Stimulated activated memory B cell treated with anti-CD40 and anti-IgM and Interleukin-4, amounts not matched to agents 10 μg/mL and 1 μg/mL and 100 μg/mL, for 72 hours (primary cell): Measurements from ENCODE around the gene PAQR5.
"Not testable (repeated sequence)": the region's sequence is repeated elsewhere in the genome, so short reads cannot be mapped to it uniquely, and the experiment has no call there.

Experiments used
- ATAC-seq: fragments of 150-1000 bp; cut with Tn5 transposase; 2 replicates; pipeline ENCODE4 v1.10.0; 2021
- H3K27ac Mint-ChIP-seq: one replicate; pipeline ENCODE4 v1.8.0; 2022; ENCODE audit warnings: mild to moderate bottlenecking, mixed read lengths
- H3K27me3 Mint-ChIP-seq: one replicate; pipeline ENCODE4 v1.8.0; 2022; ENCODE audit warnings: mixed read lengths
- H3K36me3 Mint-ChIP-seq: one replicate; pipeline ENCODE4 v1.8.0; 2022; ENCODE audit warnings: mixed read lengths
- H3K4me1 Mint-ChIP-seq: one replicate; pipeline ENCODE4 v1.8.0; 2022; ENCODE audit warnings: mixed read lengths
- H3K4me3 Mint-ChIP-seq: one replicate; pipeline ENCODE4 v1.8.0; 2022; ENCODE audit warnings: mild to moderate bottlenecking, moderate library complexity, mixed read lengths
- H3K9me3 Mint-ChIP-seq: one replicate; pipeline ENCODE4 v1.8.0; 2022; ENCODE audit warnings: mixed read lengths

PAQR5 gene

DNA sequence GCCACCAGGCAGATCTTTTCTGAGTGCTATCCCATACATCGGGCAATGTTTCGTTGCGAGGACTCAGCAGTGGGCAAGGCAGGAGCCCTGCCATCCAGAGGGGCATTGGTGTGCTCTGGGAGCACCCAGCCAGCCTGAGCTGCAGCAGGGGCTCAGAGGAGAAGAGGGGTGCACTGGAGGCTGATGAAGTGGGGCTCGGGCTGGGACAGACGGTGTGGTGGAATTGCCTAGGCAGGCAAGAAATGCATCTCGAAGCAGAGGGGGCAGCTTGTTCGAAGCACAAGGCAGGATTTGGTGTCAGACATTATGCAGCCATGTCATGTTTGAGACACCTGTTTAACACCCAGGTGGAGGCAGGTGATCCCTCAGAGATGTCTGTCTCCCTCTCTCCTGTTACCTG is 19.3 kb downstream of the PAQR5 start:
- no peaks in the 10 kb centered on the region for H3K9me3 Mint-ChIP-seq
- no peak overlapping the region for H3K4me3 Mint-ChIP-seq
- no peak overlapping the region for H3K27ac Mint-ChIP-seq
- H3K27me3 Mint-ChIP-seq = peaks cover 26% of the 10 kb centered on the region
- no peak for ATAC-seq
- peaks cover 7% of the 10 kb centered on the region for H3K4me1 Mint-ChIP-seq
- H3K36me3 Mint-ChIP-seq = no peaks in the 10 kb centered on the region

DNA sequence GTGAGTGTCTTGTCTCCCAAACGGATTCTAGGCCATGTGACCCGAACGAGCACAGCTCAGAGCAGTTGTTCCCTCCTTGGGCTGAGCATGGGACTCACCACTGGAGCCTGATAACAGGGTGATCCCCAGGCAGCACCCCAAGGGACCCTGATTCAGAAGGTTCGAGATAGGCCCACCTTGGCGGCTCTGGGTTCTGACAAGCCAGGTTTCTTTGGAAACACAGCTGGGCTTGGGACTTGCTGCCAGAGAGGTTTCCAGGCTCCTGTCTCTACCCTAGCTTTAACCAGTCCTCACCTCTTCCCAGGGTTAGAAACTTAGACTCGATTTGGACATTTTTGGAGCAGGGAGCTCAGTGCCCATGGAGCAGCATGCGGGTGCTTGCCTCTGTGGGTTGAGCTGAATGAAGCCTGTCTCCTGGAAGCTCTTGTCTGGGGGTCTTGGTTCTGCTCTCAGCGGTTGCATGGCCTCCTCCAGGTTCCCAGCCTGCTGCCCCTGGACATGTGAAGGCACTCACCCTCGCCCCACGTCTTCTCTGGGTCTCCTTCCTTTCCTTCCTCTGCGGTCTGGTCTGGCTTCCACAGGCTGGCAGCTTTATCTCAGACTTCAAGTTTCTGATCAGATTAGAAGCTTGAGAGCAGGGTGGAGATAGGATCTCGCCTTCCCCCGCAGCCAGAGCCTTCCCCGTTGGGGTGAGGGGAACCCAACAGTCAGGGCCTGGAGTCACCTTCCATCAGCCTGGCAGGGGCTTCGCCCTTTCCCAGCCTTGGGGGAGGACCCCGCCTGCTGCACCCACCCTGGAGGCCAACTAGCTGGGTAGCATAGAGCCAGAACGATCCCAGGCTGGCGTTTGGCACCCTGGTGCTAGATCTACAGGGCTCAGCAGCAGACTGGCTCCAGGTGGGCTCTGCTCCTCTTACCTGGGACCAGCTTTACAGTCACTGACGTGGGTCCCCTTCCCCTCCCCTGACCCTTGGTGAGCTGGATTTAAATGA is 21.0 kb downstream of the PAQR5 start:
- no peaks in the 10 kb centered on the region for H3K36me3 Mint-ChIP-seq
- H3K27ac Mint-ChIP-seq = no peak overlapping the region
- peaks cover 32% of the 10 kb centered on the region for H3K27me3 Mint-ChIP-seq
- no peak for ATAC-seq
- H3K4me3 Mint-ChIP-seq = no peak overlapping the region
- H3K4me1 Mint-ChIP-seq = no peaks in the 10 kb centered on the region
- H3K9me3 Mint-ChIP-seq = no peaks in the 10 kb centered on the region

DNA sequence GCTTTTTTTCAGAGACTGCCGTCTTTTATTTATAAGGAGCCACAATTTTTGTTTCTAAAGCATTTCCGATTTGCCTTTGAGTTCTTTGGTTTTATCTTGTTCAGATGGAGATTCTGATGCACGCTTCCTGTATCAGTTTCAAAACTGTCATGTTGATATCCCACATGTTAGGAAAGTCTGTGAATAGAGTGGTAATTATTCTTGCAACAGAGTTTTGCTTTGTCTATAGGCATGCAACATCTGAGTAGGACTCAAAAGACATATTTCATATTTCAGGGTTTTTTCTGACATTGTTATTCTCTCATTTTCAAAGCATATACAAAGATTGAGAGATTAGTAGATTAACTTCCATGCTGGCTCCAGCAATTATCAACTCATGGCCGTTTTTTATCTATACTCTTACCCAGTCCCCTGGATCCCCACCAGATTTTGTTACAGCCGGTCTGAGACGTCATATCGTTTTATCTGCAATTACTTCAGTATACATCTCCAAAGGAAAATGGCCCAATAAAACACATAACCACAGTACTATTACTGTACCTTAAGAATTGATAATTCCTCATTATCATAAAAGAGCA is 22.4 kb downstream of the PAQR5 start:
- H3K27ac Mint-ChIP-seq = no peak overlapping the region

DNA sequence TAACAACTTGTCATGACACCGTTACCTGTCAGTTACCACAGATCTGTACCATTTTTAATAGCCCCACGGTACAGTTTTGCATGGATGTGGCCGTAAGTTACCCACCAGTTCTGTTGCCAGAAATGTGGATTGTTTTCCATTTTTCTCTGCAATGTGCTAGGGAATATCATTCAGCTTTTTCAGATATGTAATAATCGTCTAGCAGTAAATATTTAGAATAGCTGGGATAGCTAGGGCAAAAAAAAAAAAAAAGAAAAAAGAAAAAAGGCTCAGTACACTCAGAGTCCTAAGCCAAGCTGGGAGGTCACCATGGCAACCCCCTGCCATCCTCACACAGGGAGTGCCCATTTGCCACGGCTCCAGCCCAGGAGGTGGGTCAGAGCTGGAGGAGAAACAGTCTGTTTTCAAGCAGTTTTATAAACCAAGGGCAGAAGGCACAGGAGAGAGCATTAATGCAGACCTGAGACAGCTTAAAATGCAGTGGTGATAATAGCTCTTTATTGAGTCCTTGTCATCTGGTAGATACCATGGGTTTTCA is 25.2 kb downstream of the PAQR5 start:
- Mint-ChIP-seq H3K27ac (no peak overlapping the region), H3K9me3 (no peaks in the 10 kb centered on the region), H3K4me1 (no peaks in the 10 kb centered on the region), H3K27me3 (peaks cover 36% of the 10 kb centered on the region), H3K36me3 (no peaks in the 10 kb centered on the region), H3K4me3 (no peak overlapping the region)
- ATAC-seq = no peak

More for the DNA sequence above, 22.4 kb downstream of the PAQR5 start:
- H3K27me3 Mint-ChIP-seq = peaks cover 38% of the 10 kb centered on the region
- ATAC-seq = no peak
- H3K4me3 Mint-ChIP-seq = no peak overlapping the region
- H3K36me3 Mint-ChIP-seq = no peaks in the 10 kb centered on the region
- H3K4me1 Mint-ChIP-seq = no peaks in the 10 kb centered on the region
- no peaks in the 10 kb centered on the region for H3K9me3 Mint-ChIP-seq

DNA sequence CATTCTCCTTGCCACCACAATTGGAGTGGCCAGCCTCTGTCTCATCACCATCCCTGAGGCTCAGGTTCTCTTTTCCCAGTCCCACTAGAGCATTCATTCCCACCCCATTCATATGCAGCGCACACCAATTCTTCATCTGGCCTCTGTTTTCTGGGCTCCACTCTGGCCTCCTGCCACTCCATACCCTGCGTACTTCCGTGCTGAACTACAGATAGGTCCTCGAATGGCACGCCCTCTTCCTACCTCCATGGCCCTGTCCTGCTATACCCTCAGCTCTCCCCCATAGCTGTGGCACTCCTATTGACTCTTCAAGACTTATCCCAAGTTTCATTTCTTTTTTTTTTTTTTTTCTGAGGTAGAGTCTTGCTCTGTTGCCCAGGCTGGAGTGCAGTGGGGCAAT is 25.9 kb downstream of the PAQR5 start:
- no peaks in the 10 kb centered on the region for H3K9me3 Mint-ChIP-seq
- no peaks in the 10 kb centered on the region for H3K36me3 Mint-ChIP-seq
- H3K27ac Mint-ChIP-seq = no peak overlapping the region
- no peak overlapping the region for H3K4me3 Mint-ChIP-seq
- ATAC-seq = no peak
- peaks cover 36% of the 10 kb centered on the region for H3K27me3 Mint-ChIP-seq
- no peaks in the 10 kb centered on the region for H3K4me1 Mint-ChIP-seq

DNA sequence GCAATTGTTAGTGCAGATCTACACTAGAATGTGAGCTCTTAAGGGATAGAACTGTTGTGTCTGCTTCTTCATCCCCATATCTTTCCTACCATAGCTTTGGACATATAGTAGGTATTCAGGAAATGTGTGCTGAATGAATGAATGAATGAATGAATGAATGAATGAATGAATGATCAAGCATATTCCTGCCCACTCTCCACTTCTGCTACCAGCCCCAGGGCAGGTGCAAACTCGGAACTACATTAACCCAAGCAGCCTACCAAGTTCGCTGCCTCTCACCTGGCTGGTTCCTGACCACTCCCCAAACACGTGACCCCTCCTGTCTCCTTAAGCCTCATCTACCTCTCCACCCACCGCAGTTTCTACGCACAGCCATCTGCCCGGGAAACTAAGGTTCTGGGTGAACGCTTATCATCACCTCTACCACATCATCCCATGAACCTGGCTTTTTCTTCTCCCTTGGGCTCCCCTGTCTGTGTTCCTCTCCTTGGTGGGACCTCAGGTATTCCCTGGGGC is 26.8 kb downstream of the PAQR5 start:
- no peak overlapping the region for H3K4me3 Mint-ChIP-seq
- no peak overlapping the region for H3K27ac Mint-ChIP-seq
- peaks cover 39% of the 10 kb centered on the region for H3K27me3 Mint-ChIP-seq
- no peaks in the 10 kb centered on the region for H3K4me1 Mint-ChIP-seq
- no peaks in the 10 kb centered on the region for H3K36me3 Mint-ChIP-seq
- ATAC-seq = no peak
- H3K9me3 Mint-ChIP-seq = no peaks in the 10 kb centered on the region

DNA sequence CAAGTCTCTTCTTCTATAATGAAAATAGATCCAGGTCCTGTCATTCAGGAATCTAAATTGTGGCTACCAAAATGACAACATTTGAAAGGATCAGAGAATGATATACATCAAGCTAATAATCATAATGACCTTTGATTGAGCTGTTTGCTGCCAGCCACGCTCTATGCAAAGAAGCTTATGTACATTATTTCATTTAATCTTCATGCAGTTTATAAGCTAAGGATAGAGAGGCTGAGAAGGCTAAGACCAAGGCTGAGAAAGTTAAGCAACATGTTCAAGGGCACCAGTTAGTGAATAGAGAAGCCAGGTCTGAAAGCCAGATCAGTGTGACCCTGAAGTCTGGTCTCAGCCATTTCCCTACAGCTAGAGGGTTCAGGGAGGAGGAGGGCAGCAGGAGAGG is 29.4 kb downstream of the PAQR5 start:
- no peaks in the 10 kb centered on the region for H3K36me3 Mint-ChIP-seq
- ATAC-seq = no peak
- H3K9me3 Mint-ChIP-seq = no peaks in the 10 kb centered on the region

DNA sequence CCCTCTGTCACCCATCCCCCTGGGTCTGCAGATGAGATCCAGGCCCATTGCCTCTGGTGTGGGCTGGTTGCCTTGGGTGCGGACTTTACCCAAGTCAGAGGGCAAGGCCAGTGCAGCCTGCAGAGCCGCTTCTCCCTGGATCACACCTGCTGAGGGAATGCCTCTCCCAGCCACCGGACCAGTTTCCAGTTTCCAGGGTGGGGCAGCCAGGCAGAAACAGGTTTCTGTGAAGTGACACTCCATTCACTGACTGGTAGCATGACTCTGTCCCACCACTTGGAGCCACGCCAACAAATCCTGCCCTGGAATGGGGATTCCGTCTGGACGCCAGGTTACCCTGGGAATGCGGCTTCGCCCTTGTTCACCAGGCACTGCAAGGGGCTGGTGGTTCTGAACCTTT is 30.0 kb downstream of the PAQR5 start:
- no peak for ATAC-seq
- Mint-ChIP-seq H3K4me3 (no peak overlapping the region), H3K9me3 (no peaks in the 10 kb centered on the region), H3K4me1 (no peaks in the 10 kb centered on the region), H3K36me3 (no peaks in the 10 kb centered on the region), H3K27me3 (peaks cover 65% of the 10 kb centered on the region), H3K27ac (no peak overlapping the region)

More for the DNA sequence above, 29.4 kb downstream of the PAQR5 start:
- Mint-ChIP-seq H3K27ac (no peak overlapping the region), H3K27me3 (peaks cover 58% of the 10 kb centered on the region), H3K4me1 (no peaks in the 10 kb centered on the region), H3K4me3 (no peak overlapping the region)

DNA sequence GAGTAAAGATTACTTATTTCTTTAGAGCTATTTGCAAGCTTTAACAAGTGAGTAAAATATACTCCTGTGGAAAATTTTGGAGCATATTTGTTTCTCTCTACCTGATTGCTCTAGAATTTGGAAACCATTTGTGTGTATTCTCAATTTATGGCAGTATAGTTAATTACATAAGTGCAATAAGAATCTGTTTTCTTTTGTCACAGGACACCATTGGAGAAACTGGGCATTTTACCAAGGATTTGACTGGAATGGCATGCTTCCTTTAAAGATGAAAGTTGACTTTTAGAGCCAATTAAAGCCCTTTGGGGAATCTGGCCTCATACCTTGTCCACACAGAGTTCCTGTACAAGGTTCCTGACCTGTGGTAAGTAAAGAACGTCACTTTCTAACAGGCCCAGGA is 38.4 kb downstream of the PAQR5 start:
- no peak overlapping the region for H3K4me3 Mint-ChIP-seq
- peaks cover 21% of the 10 kb centered on the region for H3K27me3 Mint-ChIP-seq
- ATAC-seq = no peak
- peaks cover 3% of the 10 kb centered on the region for H3K9me3 Mint-ChIP-seq
- H3K36me3 Mint-ChIP-seq = peaks cover 5% of the 10 kb centered on the region
- no peaks in the 10 kb centered on the region for H3K4me1 Mint-ChIP-seq
- no peak overlapping the region for H3K27ac Mint-ChIP-seq

DNA sequence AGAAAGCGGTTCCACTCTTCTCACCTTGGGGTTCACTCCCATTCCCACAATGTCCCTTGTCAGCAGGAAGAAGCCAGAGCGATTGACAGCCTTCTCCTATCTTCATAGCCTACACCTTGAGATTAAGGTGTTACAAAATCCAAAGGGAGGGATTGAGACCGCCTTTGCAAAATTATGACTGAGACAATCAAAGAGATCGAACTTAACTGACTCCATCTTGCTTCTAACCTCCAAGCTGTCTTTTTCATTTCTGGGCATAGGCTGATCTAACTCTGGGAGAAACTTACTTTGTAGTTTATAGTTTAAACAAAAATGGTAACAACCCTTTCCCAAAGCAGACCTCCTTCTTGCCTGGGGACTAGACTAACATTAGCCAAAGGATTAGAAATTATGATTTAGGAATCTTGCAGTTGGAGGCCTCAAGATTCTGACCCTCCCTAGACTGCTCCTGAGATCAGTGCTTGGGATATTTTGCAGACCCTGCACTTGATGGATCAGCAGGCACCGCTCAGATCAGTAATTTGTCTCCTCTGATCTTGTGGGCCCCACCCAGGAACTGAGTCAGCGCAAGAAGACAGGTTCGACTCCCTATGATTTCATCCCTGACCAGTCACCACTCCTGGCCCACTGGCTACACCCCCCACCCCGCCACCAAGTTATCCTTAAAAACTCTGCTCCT is 40.0 kb downstream of the PAQR5 start:
- H3K36me3 Mint-ChIP-seq = peaks cover 5% of the 10 kb centered on the region
- H3K27me3 Mint-ChIP-seq = peaks cover 16% of the 10 kb centered on the region

DNA sequence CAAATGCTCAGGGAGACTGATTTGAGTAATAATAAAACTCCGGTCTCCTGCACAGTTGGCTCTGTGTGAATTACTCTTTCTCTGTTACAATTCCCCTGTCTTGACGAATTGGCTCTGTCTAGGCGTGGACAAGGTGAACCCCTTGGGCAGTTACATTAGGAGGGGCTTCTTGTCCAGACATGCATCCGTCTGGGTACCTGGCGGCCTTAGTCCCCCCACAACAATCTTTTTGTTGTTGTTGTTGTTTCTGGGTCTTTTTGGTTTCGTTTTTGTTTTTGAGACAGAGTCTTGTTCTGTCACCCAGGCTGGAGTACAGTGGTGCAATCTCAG is 40.5 kb downstream of the PAQR5 start:
- H3K36me3 Mint-ChIP-seq = not testable (repeated sequence)

More for the DNA sequence above, 40.0 kb downstream of the PAQR5 start:
- H3K27ac Mint-ChIP-seq = no peak overlapping the region
- H3K9me3 Mint-ChIP-seq = peaks cover 3% of the 10 kb centered on the region
- H3K4me3 Mint-ChIP-seq = no peak overlapping the region
- no peaks in the 10 kb centered on the region for H3K4me1 Mint-ChIP-seq
- ATAC-seq = no peak

DNA sequence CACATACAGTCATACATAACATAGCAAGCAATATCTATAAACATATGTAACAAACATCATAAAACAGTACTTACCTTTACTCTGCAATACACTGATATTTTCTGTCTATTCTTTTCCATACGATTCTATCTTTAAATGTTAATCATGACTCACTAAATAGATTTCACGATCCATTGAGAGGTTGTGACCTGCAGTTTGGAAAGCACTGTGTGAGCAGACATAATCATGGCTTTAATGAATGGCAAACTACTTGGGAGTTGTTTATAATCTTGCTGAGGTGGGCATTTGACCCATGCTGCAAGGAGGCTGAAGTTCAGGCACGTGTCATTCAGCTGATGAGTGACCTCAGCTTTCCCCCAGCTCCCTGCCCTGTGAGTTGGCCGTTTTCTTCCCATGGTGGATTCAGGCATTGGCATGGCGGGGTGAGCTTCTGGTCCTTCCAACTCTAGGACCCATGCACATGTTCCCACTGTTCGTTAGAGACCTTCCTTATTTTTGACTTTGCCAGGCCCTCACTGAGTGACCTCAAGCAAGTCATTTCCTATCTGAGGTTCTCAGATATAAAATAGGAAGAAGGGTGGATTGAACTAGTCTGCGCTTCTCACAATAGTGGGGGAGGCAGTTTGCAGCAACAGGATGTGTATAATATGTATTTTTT is 41.7 kb downstream of the PAQR5 start:
- no peak overlapping the region for H3K4me3 Mint-ChIP-seq
- no peaks in the 10 kb centered on the region for H3K4me1 Mint-ChIP-seq
- H3K27ac Mint-ChIP-seq = no peak overlapping the region
- no peaks in the 10 kb centered on the region for H3K9me3 Mint-ChIP-seq
- no peaks in the 10 kb centered on the region for H3K36me3 Mint-ChIP-seq
- H3K27me3 Mint-ChIP-seq = peaks cover 20% of the 10 kb centered on the region
- no peak for ATAC-seq

More for the DNA sequence above, 40.5 kb downstream of the PAQR5 start:
- ATAC-seq, H3K4me3 Mint-ChIP-seq, H3K27ac Mint-ChIP-seq, H3K9me3 Mint-ChIP-seq, H3K4me1 Mint-ChIP-seq: not testable (repeated sequence)
- H3K27me3 Mint-ChIP-seq = peaks cover 16% of the 10 kb centered on the region

DNA sequence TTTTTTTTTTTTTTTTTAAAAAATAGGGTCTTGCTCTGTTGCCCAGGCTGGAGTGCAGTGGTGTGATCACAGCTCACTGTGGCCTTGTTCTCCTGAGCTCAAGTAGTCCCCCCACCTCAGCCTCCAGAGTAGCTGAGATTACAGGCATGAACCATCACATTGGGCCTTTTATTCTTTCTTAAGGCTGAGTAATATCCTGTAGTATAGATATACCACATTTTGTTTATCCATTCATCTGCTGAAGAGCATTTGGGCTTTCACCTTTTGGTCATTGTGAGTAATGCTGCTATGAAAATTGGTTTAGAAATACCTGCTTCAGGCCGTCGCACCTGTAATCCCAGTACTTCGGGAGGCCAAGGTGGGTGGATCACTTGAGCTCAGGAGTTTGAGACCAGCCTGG is 42.6 kb downstream of the PAQR5 start:
- peaks cover 20% of the 10 kb centered on the region for H3K27me3 Mint-ChIP-seq
- H3K36me3 Mint-ChIP-seq = no peaks in the 10 kb centered on the region
- no peaks in the 10 kb centered on the region for H3K9me3 Mint-ChIP-seq
- H3K4me1 Mint-ChIP-seq = no peaks in the 10 kb centered on the region
- H3K4me3 Mint-ChIP-seq = no peak overlapping the region
- ATAC-seq = no peak
- no peak overlapping the region for H3K27ac Mint-ChIP-seq

DNA sequence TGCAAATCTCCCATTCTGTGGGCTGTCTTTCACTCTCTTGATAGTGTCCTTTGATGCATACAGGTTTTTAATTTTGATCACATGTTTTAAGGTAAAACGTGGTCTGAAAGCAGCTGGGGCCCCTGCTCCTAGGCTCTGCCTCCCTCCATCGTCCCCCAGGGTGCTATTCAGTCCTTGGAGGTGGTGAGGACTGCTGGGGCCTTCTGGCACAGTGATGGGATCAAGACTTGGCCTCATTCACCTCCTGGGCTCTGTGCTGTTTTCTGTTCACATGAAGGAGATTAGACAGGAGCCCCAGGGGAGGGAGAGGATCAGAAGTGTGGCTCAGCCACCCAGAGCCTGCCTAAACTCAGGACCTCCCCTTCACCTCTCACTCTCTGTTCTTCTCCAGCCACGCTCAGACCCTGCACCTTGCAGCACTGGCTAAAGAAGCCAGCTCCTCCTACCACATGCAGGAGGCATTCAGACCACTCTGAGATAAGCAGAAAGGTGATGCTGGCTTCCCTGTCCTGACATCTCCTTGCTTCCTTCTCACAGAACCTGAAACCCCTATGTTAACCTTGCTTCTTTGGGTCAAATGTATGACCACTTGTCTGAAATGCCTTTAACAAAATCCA is 43.9 kb downstream of the PAQR5 start:
- H3K4me3 Mint-ChIP-seq = no peak overlapping the region
- no peak overlapping the region for H3K27ac Mint-ChIP-seq
- ATAC-seq = peak; percentile 24
- H3K27me3 Mint-ChIP-seq = peaks cover 20% of the 10 kb centered on the region
- H3K36me3 Mint-ChIP-seq = no peaks in the 10 kb centered on the region
- H3K9me3 Mint-ChIP-seq = no peaks in the 10 kb centered on the region
- H3K4me1 Mint-ChIP-seq = no peaks in the 10 kb centered on the region
